Natural killer cell (primary cell): Measurements from ENCODE around the gene BCL7A. TPM values are rescaled to one million over a fixed set of nuclear protein-coding genes. Genes with fewer than 3 reads are reported as not detected.
"Not testable (repeated sequence)": the region's sequence is repeated elsewhere in the genome, so short reads cannot be mapped to it uniquely, and the experiment has no call there.

ENCODE experiments used
- ATAC-seq, 3 donors: fragments of 150-1000 bp in 2 of 3; fragments of 200-7000 bp in 1 of 3; cut with Tn5 transposase; 1 replicate in 1 of 3; 2 replicates in 2 of 3; pipeline ENCODE4 v1.10.0; 2021; ENCODE audit warnings: mild to moderate bottlenecking in 2 of 3, moderate library complexity in 2 of 3
- DNase-seq, 2 donors: peaks; one replicate each; pipeline versions ENCODE4 v3.0.0 to v3.0.0-alpha.2; 2013 to 2021; ENCODE audit warnings: mixed read lengths in 1 of 2
- H3K27ac ChIP-seq: one replicate; pipeline ENCODE4 v1.5.1; 2013; ENCODE audit warnings: mild to moderate bottlenecking, low read length
- H3K27me3 ChIP-seq: one replicate; pipeline ENCODE4 v1.6.1; 2013; ENCODE audit warnings: low read length; ENCODE audit not compliant: control insufficient read depth, insufficient read depth
- H3K36me3 ChIP-seq: one replicate; pipeline ENCODE4 v1.6.1; 2013; ENCODE audit warnings: low read length; ENCODE audit not compliant: control insufficient read depth, insufficient read depth
- H3K4me1 ChIP-seq: one replicate; pipeline ENCODE4 v1.6.1; 2013; ENCODE audit warnings: low read length; ENCODE audit not compliant: control insufficient read depth, insufficient read depth
- H3K4me3 ChIP-seq: one replicate; pipeline ENCODE4 v1.5.1; 2013; ENCODE audit warnings: low read length
- H3K9me3 ChIP-seq: one replicate; pipeline ENCODE4 v1.6.1; 2013; ENCODE audit warnings: low read length; ENCODE audit not compliant: control insufficient read depth, insufficient read depth
- H3K27ac Mint-ChIP-seq, 2 donors: one replicate each; pipeline ENCODE4 v1.8.0; 2022; ENCODE audit warnings: mild to moderate bottlenecking in 2 of 2, mixed read lengths in 2 of 2, moderate library complexity in 1 of 2
- H3K27me3 Mint-ChIP-seq, 2 donors: one replicate each; pipeline ENCODE4 v1.8.0; 2022; ENCODE audit warnings: low read depth in 2 of 2, mixed read lengths in 2 of 2
- H3K36me3 Mint-ChIP-seq: one replicate; pipeline ENCODE4 v1.8.0; 2022; ENCODE audit warnings: mixed read lengths
- H3K4me1 Mint-ChIP-seq, 2 donors: one replicate each; pipeline ENCODE4 v1.8.0; 2022; ENCODE audit warnings: mixed read lengths in 2 of 2
- H3K4me3 Mint-ChIP-seq: one replicate; pipeline ENCODE4 v1.8.0; 2022; ENCODE audit warnings: mild to moderate bottlenecking, moderate library complexity, mixed read lengths
- H3K9me3 Mint-ChIP-seq, 2 donors: one replicate each; pipeline ENCODE4 v1.8.0; 2022; ENCODE audit warnings: mixed read lengths in 2 of 2
- WGBS: methylation state at CpG from one replicate; pipeline ENCODE4 v1.1.7; 2013; ENCODE audit warnings: missing lambda C conversion rate; ENCODE audit not compliant: insufficient coverage; 5-methylcytosine and 5-hydroxymethylcytosine counted together
- intact Hi-C: fragments of 100-400 bp; cut with micrococcal nuclease; formaldehyde crosslinking; loops from one replicate; pipeline ENCODE4 v1.14.2; 2022
- total RNA-seq, 4 donors: library from RNA; stranded (reverse); fragments of 120-200 nt in 1 of 4; gene quantifications; one replicate each; pipeline versions ENCODE4 v1.2.3 to v1.2.4, GENCODE V29; 2013 to 2022
- TF ChIP-seq, protein P1 (sequence below): fragments of 200-600 bp; IDR thresholded peaks from one replicate; pipeline ENCODE4 v1.8.0; 2022; ENCODE audit warnings: antibody characterized with exemption

Gene BCL7A
- total RNA-seq, 3 donors from 2014 or later (not counting 1 experiment from before 2014, with no cell fraction given) = 0.85 to 1.1 (median 0.96) TPM

DNA sequence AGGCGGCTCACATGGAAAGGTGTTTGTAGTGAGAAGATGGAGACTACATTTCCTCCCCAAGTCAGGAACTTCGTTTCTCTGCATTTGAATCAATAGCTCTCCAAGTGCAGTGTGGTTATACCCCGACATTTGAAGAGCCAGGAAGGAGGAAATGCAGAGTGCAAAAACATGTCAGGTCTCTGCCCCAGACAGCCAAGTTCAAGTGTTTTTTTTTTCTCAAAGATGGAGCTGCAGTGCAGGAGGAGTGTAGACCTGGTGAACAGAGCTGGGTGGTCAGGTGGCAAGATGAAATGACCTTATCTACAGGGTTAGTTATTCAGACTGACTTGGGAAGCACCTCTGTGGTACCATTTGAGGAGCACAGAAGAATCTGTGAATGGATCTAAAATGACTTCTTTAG, 78.2 kb downstream of the BCL7A start:
- no peak overlapping the region for H3K4me3 Mint-ChIP-seq
- peak overlapping the region; percentile 25 to 75 for H3K27ac Mint-ChIP-seq
- peaks cover 54 to 64% of the 10 kb centered on the region in 2 donors for H3K4me1 Mint-ChIP-seq
- peak in 1 of 2 donors; percentile 63 for DNase-seq
- no peak overlapping the region for H3K4me3 ChIP-seq
- no peaks in the 10 kb centered on the region for H3K36me3 ChIP-seq
- H3K9me3 ChIP-seq = no peaks in the 10 kb centered on the region
- peak overlapping the region; percentile 3 for H3K27ac ChIP-seq
- no peaks in the 10 kb centered on the region for H3K27me3 Mint-ChIP-seq
- no peaks in the 10 kb centered on the region for H3K36me3 Mint-ChIP-seq
- no peaks in the 10 kb centered on the region for H3K27me3 ChIP-seq
- TF ChIP-seq, protein P1, sequence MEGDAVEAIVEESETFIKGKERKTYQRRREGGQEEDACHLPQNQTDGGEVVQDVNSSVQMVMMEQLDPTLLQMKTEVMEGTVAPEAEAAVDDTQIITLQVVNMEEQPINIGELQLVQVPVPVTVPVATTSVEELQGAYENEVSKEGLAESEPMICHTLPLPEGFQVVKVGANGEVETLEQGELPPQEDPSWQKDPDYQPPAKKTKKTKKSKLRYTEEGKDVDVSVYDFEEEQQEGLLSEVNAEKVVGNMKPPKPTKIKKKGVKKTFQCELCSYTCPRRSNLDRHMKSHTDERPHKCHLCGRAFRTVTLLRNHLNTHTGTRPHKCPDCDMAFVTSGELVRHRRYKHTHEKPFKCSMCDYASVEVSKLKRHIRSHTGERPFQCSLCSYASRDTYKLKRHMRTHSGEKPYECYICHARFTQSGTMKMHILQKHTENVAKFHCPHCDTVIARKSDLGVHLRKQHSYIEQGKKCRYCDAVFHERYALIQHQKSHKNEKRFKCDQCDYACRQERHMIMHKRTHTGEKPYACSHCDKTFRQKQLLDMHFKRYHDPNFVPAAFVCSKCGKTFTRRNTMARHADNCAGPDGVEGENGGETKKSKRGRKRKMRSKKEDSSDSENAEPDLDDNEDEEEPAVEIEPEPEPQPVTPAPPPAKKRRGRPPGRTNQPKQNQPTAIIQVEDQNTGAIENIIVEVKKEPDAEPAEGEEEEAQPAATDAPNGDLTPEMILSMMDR = no peak
- 7% methylated on average over 3 of the region's 3 CpGs for WGBS
- ATAC-seq = peak in 2 of 3 donors; percentile 45 to 54
- intact Hi-C loops = no loop called here
- H3K9me3 Mint-ChIP-seq = no peaks in the 10 kb centered on the region
- H3K4me1 ChIP-seq = peaks cover 46% of the 10 kb centered on the region

DNA sequence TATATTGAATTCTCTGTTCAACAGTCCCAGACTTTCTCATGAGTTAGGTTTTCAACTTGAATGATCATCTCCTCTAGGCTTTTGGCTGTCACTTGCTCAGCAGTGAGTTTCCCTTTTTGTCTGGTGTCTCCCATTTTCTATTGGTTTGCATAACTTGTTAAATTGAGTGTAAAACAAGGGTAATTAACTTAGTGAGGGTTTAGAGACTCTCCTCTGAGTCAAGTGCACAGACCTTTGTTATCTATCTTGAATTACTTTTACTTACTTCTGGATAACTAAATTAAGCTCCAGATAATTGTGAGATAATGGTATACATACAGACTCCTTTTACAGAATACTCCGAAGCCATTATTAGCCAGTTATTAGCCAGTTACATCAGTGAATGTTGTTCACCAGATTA, 78.9 kb downstream of the BCL7A start:
- no peak overlapping the region for H3K27ac ChIP-seq
- H3K9me3 ChIP-seq = no peaks in the 10 kb centered on the region
- no CpG with 5 or more reads among the region's 1 CpG for WGBS
- H3K36me3 ChIP-seq = no peaks in the 10 kb centered on the region
- Mint-ChIP-seq H3K27ac (peak overlapping the region; percentile 63 to 75), H3K36me3 (no peaks in the 10 kb centered on the region), H3K9me3 (no peaks in the 10 kb centered on the region), H3K27me3 (no peaks in the 10 kb centered on the region), H3K4me3 (no peak overlapping the region), H3K4me1 (peaks cover 59 to 71% of the 10 kb centered on the region in 2 donors)
- H3K4me3 ChIP-seq = no peak overlapping the region
- intact Hi-C loops = no loop called here
- DNase-seq (no peak), ATAC-seq (no peak)
- TF ChIP-seq, protein P1 = no peak
- H3K4me1 ChIP-seq = peaks cover 51% of the 10 kb centered on the region
- no peaks in the 10 kb centered on the region for H3K27me3 ChIP-seq

DNA sequence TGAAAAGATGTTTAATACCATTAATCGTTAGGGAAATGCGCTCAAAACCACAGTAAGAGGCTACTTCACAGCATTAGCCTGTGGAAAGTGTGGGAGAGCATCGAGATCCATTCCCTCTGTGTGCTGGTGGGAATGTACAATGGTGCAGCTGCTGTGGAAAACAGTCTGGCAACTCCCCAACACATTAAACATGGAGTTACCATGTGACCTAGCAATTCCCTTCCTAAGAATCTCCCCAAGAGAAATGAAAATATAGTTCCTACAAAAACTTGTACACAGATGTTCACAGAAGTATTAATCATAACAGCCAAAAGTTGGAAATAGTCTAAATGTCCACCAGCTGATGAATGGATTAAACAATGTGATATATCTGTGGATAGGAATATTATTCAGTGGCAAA, 80.6 kb downstream of the BCL7A start:
- Mint-ChIP-seq H3K9me3 (no peaks in the 10 kb centered on the region), H3K4me3 (no peak overlapping the region), H3K27me3 (no peaks in the 10 kb centered on the region), H3K27ac (no peak overlapping the region), H3K36me3 (no peaks in the 10 kb centered on the region), H3K4me1 (peaks cover 61 to 75% of the 10 kb centered on the region in 2 donors)
- no peak overlapping the region for H3K4me3 ChIP-seq
- ATAC-seq (no peak), DNase-seq (no peak)
- 94% methylated on average over 3 of the region's 3 CpGs for WGBS
- H3K27me3 ChIP-seq = no peaks in the 10 kb centered on the region
- H3K9me3 ChIP-seq = no peaks in the 10 kb centered on the region
- intact Hi-C loops = no loop called here
- H3K4me1 ChIP-seq = peaks cover 51% of the 10 kb centered on the region
- TF ChIP-seq, protein P1 = no peak
- H3K27ac ChIP-seq = no peak overlapping the region
- no peaks in the 10 kb centered on the region for H3K36me3 ChIP-seq

DNA sequence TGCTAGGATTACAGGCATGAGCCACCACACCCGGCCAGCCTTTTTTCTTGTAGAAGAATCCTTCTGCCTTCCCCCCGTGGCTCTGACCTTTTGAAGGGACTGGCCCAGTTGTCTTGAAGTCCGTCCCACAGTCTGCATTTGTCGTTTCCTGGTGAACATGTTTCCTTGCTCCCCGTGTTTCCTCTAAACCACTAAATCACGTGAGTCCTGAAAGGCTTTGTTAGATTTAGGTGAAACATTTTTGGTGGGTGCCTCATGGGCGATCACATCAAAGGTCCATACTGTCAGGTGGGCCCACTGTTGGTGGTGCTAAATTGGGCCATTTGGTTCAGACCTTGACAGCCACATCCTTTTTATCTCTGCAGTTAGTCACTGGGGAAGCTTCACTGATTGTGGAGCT, 83.2 kb downstream of the BCL7A start:
- Mint-ChIP-seq H3K27me3 (no peaks in the 10 kb centered on the region), H3K9me3 (no peaks in the 10 kb centered on the region), H3K36me3 (no peaks in the 10 kb centered on the region), H3K4me1 (peaks cover 50 to 74% of the 10 kb centered on the region in 2 donors), H3K27ac (peak overlapping the region; percentile 57 to 80), H3K4me3 (peak overlapping the region; percentile 9)
- TF ChIP-seq, protein P1 = no peak
- no peaks in the 10 kb centered on the region for H3K27me3 ChIP-seq
- H3K9me3 ChIP-seq = no peaks in the 10 kb centered on the region
- peaks cover 45% of the 10 kb centered on the region for H3K4me1 ChIP-seq
- intact Hi-C loops = loop anchor here (2.0 kb wide), 1 partner anchor 24 kb away; no protein-coding TSS in a partner anchor
- WGBS = 7% methylated on average over 5 of the region's 7 CpGs
- ATAC-seq (peak in 2 of 3 donors; percentile 57 to 78), DNase-seq (peak in 1 of 2 donors; percentile 44)
- no peak overlapping the region for H3K4me3 ChIP-seq
- H3K36me3 ChIP-seq = no peaks in the 10 kb centered on the region
- H3K27ac ChIP-seq = no peak overlapping the region

DNA sequence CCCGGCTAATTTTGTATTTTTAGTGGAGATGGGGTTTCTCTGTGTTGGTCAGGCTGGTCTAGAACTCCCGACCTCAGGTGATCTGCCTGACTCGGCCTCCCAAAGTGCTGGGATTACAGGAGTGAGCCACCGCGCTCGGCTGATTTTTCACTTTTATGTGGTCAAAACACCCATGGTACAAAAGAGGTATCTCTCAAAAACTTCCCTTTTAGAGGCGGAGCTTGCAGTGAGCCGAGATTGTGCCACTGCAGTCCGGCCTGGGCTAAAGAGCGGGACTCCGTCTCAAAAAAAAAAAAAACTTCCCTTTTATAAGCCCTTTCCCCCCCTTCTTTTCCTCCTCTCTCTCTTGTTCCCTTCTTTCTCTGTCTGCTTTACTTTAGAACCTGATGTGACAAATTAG, 83.8 kb downstream of the BCL7A start:
- intact Hi-C loops = loop anchor here (2.0 kb wide), 1 partner anchor 25 kb away; no protein-coding TSS in a partner anchor
- peaks cover 43% of the 10 kb centered on the region for H3K4me1 ChIP-seq
- H3K9me3 Mint-ChIP-seq, H3K27me3 ChIP-seq, H3K36me3 ChIP-seq, DNase-seq, H3K36me3 Mint-ChIP-seq, H3K9me3 ChIP-seq, H3K27me3 Mint-ChIP-seq, ATAC-seq, H3K4me3 ChIP-seq, H3K27ac ChIP-seq: not testable (repeated sequence)
- peaks cover 44 to 69% of the 10 kb centered on the region in 2 donors for H3K4me1 Mint-ChIP-seq
- WGBS = 56% methylated on average over 11 of the region's 11 CpGs
- peak overlapping the region; percentile 2 for H3K4me3 Mint-ChIP-seq
- peak overlapping the region; percentile 57 to 80 for H3K27ac Mint-ChIP-seq
